H1 (cell line): ENCODE measurements around the gene ADAMTS3. TPM values are rescaled to one million over a fixed set of nuclear protein-coding genes. Genes with fewer than 3 reads are reported as not detected.

Experiments
- CTCF ChIA-PET: fragments of 300-600 bp; sonication (Branson Sonifier 250); formaldehyde crosslinking; loops from one replicate; lab custom pipeline; 2021; ENCODE audit not compliant: partially characterized antibody; lab: Charles Lee
- POLR2A ChIA-PET: fragments of 300-600 bp; sonication (Branson Sonifier 250); formaldehyde crosslinking; loops from one replicate; lab custom pipeline; 2021; ENCODE audit warnings: inconsistent platforms; ENCODE audit not compliant: partially characterized antibody; lab: Charles Lee
- DNase-seq, 2 experiments: peaks; one replicate each; pipeline versions ENCODE4 v3.0.0 to v3.0.0-alpha.2; 2010 to 2022; ENCODE audit warnings: low spot score in 2 of 2, low read depth in 1 of 2, mixed read lengths in 1 of 2
- FAIRE-seq: peaks from 2 replicates; lab custom pipeline; 2011; peaks lifted over from hg19 to GRCh38; lab: Jason Lieb, UNC
- H2AFZ ChIP-seq: 2 replicates; pipeline ENCODE4 v1.8.1; 2012; ENCODE audit warnings: low read length, inconsistent platforms
- H2AK5ac ChIP-seq: 2 replicates; pipeline ENCODE4 v1.6.1; 2013; ENCODE audit warnings: low read depth, low read length
- H2BK120ac ChIP-seq: replicated peaks from 2 replicates; pipeline ENCODE3; 2013; ENCODE audit warnings: low read depth, low read length, inconsistent platforms
- H2BK12ac ChIP-seq: 2 replicates; pipeline ENCODE4 v1.6.1; 2013; ENCODE audit warnings: low read depth, low read length
- H2BK15ac ChIP-seq: 2 replicates; pipeline ENCODE4 v1.6.1; 2013; ENCODE audit warnings: low read length
- H2BK20ac ChIP-seq: 2 replicates; pipeline ENCODE4 v1.6.1; 2013; ENCODE audit warnings: low read length
- H2BK5ac ChIP-seq: 2 replicates; pipeline ENCODE4 v1.6.1; 2013; ENCODE audit warnings: low read depth, low read length
- H3K14ac ChIP-seq: 2 replicates; pipeline ENCODE4 v1.6.1; 2013; ENCODE audit warnings: inconsistent platforms; ENCODE audit not compliant: insufficient read length
- H3K18ac ChIP-seq: 2 replicates; pipeline ENCODE4 v1.6.1; 2013; ENCODE audit warnings: low read length; ENCODE audit errors: extremely low read depth
- H3K23ac ChIP-seq: 2 replicates; pipeline ENCODE4 v1.6.1; 2013; ENCODE audit warnings: inconsistent platforms; ENCODE audit not compliant: insufficient read length
- H3K23me2 ChIP-seq: 2 replicates; pipeline ENCODE4 v1.6.1; 2013; ENCODE audit warnings: low read depth, low read length
- H3K27ac ChIP-seq: 2 replicates; pipeline ENCODE4 v1.6.1; 2011; ENCODE audit warnings: low read depth, low read length, inconsistent platforms
- H3K27me3 ChIP-seq, 4 experiments: replicated peaks in 1 of 4; 1 replicate in 1 of 4; 2 replicates in 3 of 4; pipeline versions ENCODE4 v1.6.1 to v1.8.1; 2011 to 2013; ENCODE audit warnings: low read length in 3 of 4, mild to moderate bottlenecking in 3 of 4, inconsistent platforms in 2 of 4, mixed read lengths in 2 of 4, moderate library complexity in 1 of 4; ENCODE audit not compliant: control insufficient read depth in 3 of 4, insufficient read depth in 3 of 4; ENCODE audit errors: extremely low read depth in 1 of 4
- H3K36me3 ChIP-seq, 4 experiments: 2 replicates each; pipeline versions ENCODE4 v1.6.1 to v1.8.1; 2011 to 2013; ENCODE audit warnings: mild to moderate bottlenecking in 4 of 4, low read length in 3 of 4, moderate library complexity in 2 of 4, control low read depth in 1 of 4, inconsistent platforms in 1 of 4; ENCODE audit not compliant: insufficient read depth in 4 of 4, control insufficient read depth in 2 of 4
- H3K4ac ChIP-seq: replicated peaks from 2 replicates; pipeline ENCODE3; 2013; ENCODE audit warnings: low read length, low read depth, mixed read lengths, inconsistent platforms; ENCODE audit not compliant: insufficient read length
- H3K4me1 ChIP-seq, 4 experiments: replicated peaks in 1 of 4; 1 replicate in 1 of 4; 2 replicates in 3 of 4; pipeline versions ENCODE4 v1.6.1 to v1.8.1; 2011 to 2013; ENCODE audit warnings: low read length in 3 of 4, inconsistent platforms in 2 of 4, mixed read lengths in 1 of 4; ENCODE audit not compliant: insufficient read depth in 4 of 4, control insufficient read depth in 3 of 4
- H3K4me2 ChIP-seq, 2 experiments: 2 replicates each; pipeline versions ENCODE4 v1.6.1 to v1.8.1; 2011 to 2013; ENCODE audit warnings: low read depth in 2 of 2, low read length in 2 of 2, control low read depth in 1 of 2, inconsistent platforms in 1 of 2, mild to moderate bottlenecking in 1 of 2; ENCODE audit not compliant: insufficient read depth in 1 of 2
- H3K4me3 ChIP-seq, 4 experiments: fragments of 200-600, 300-600 bp in 1 of 4; sonication (generic), shearing (Covaris generic), sonication (Bioruptor Twin) in 1 of 4; 2 replicates each; pipeline versions ENCODE4 v1.5.1 to v1.8.1; 2011 to 2016; ENCODE audit warnings: low read length in 4 of 4, low read depth in 3 of 4, control low read depth in 2 of 4, inconsistent platforms in 2 of 4, mild to moderate bottlenecking in 2 of 4, mixed read lengths in 1 of 4, moderate library complexity in 1 of 4; ENCODE audit not compliant: insufficient read depth in 2 of 4; ENCODE audit errors: extremely low read depth in 1 of 4
- H3K56ac ChIP-seq: replicated peaks from 2 replicates; pipeline ENCODE3; 2013; ENCODE audit warnings: low read depth, mild to moderate bottlenecking, mixed read lengths, low read length, inconsistent platforms; ENCODE audit not compliant: insufficient read length
- H3K79me1 ChIP-seq: 2 replicates; pipeline ENCODE4 v1.6.1; 2013; ENCODE audit warnings: low read depth, low read length, control low read depth
- H3K79me2 ChIP-seq, 2 experiments: 2 replicates each; pipeline versions ENCODE4 v1.6.1 to v1.8.1; 2012 to 2013; ENCODE audit warnings: low read length in 2 of 2, mild to moderate bottlenecking in 2 of 2, inconsistent platforms in 1 of 2; ENCODE audit not compliant: insufficient read depth in 2 of 2, control insufficient read depth in 1 of 2
- H3K9ac ChIP-seq, 4 experiments: replicated peaks in 1 of 4; 1 replicate in 1 of 4; 2 replicates in 3 of 4; pipeline versions ENCODE4 v1.6.1 to v1.8.1; 2011 to 2013; ENCODE audit warnings: low read depth in 3 of 4, low read length in 3 of 4, control low read depth in 2 of 4, mild to moderate bottlenecking in 2 of 4, moderate library complexity in 2 of 4, inconsistent platforms in 1 of 4; ENCODE audit errors: extremely low read depth in 1 of 4
- H3K9me3 ChIP-seq, 2 experiments: 2 replicates each; pipeline versions ENCODE4 v1.6.1 to v1.8.1; 2012 to 2013; ENCODE audit warnings: mild to moderate bottlenecking in 2 of 2, moderate library complexity in 2 of 2, control low read depth in 1 of 2, inconsistent platforms in 1 of 2, low read depth in 1 of 2, low read length in 1 of 2, mixed read lengths in 1 of 2; ENCODE audit not compliant: insufficient read depth in 2 of 2
- H4K20me1 ChIP-seq, 2 experiments: replicated peaks in 1 of 2; 2 replicates each; pipeline versions ENCODE3 to v1.8.1; 2011 to 2013; ENCODE audit warnings: inconsistent platforms in 2 of 2, low read length in 2 of 2, mild to moderate bottlenecking in 1 of 2; ENCODE audit not compliant: insufficient read depth in 2 of 2, control insufficient read depth in 1 of 2
- H4K5ac ChIP-seq: 2 replicates; pipeline ENCODE4 v1.6.1; 2013; ENCODE audit warnings: low read length, low read depth, mixed read lengths, inconsistent platforms; ENCODE audit not compliant: insufficient read length
- H4K8ac ChIP-seq: 2 replicates; pipeline ENCODE4 v1.8.0; 2013; ENCODE audit warnings: mild to moderate bottlenecking, moderate library complexity, low read length, inconsistent platforms; ENCODE audit not compliant: insufficient read depth; ENCODE audit errors: extremely low read depth
- H4K91ac ChIP-seq: replicated peaks from 2 replicates; pipeline ENCODE3; 2013; ENCODE audit warnings: low read length, mixed read lengths, inconsistent platforms; ENCODE audit not compliant: insufficient read length
- BRCA1 ChIP-seq: IDR thresholded peaks from 2 replicates; pipeline ENCODE4 v1.6.1; 2012; ENCODE audit warnings: low read depth, low read length, improper control_type of control experiment
- CBX5 ChIP-seq: fragments of 300-800, 300-1000 bp; sonication (generic); IDR thresholded peaks from 2 replicates; pipeline ENCODE4 v1.7.1; 2016; ENCODE audit warnings: antibody characterized with exemption, low read length, low read depth
- EP300 ChIP-seq, 2 experiments: IDR thresholded peaks; 1 replicate in 1 of 2; 2 replicates in 1 of 2; pipeline ENCODE4 v1.6.1; 2011 to 2012; ENCODE audit warnings: low read depth in 2 of 2, low read length in 2 of 2, mild to moderate bottlenecking in 2 of 2, borderline replicate concordance in 1 of 2, inconsistent platforms in 1 of 2, moderate library complexity in 1 of 2
- HDAC6 ChIP-seq: IDR thresholded peaks from one replicate; pipeline ENCODE4 v1.7.1; 2012; ENCODE audit warnings: low read depth, mild to moderate bottlenecking, inconsistent platforms, low read length, moderate library complexity
- RNF2 ChIP-seq: fragments of 200-900, 300-1000 bp; sonication (generic); IDR thresholded peaks from 2 replicates; pipeline ENCODE4 v1.7.1; 2016; ENCODE audit warnings: borderline replicate concordance, low read depth, mild to moderate bottlenecking, antibody characterized with exemption, low read length; ENCODE audit not compliant: poor library complexity, severe bottlenecking; ENCODE audit errors: missing control alignments
- SIN3A ChIP-seq, 2 experiments: IDR thresholded peaks in 1 of 2; conservative IDR thresholded peaks in 1 of 2; 2 replicates each; pipeline ENCODE4 v1.6.1; 2011 to 2012; ENCODE audit warnings: low read length in 2 of 2, improper control_type of control experiment in 1 of 2, low read depth in 1 of 2, mild to moderate bottlenecking in 1 of 2
- SIRT6 ChIP-seq: IDR thresholded peaks from one replicate; pipeline ENCODE4 v1.7.1; 2012; ENCODE audit warnings: low read length, inconsistent platforms
- SUZ12 ChIP-seq: fragments of 200-600 bp; sonication (generic); IDR thresholded peaks from 2 replicates; pipeline ENCODE4 v1.6.1; 2012; ENCODE audit warnings: mild to moderate bottlenecking, inconsistent platforms, low read length, moderate library complexity, mixed read lengths
- WGBS, 2 experiments: shearing (Covaris generic) in 1 of 2; methylation state at CpG; one replicate each; pipeline versions ENCODE4 v1.1.6 to v1.1.7; 2013 to 2015; ENCODE audit warnings: low lambda C conversion rate in 2 of 2, mixed read lengths in 2 of 2, inconsistent platforms in 1 of 2, low coverage in 1 of 2, missing lambda C conversion rate in 1 of 2; ENCODE audit not compliant: insufficient replicate concordance in 2 of 2, insufficient coverage in 1 of 2, insufficient read length in 1 of 2; ENCODE audit errors: extremely low coverage in 1 of 2, missing lambda C conversion rate in 1 of 2; 5-methylcytosine and 5-hydroxymethylcytosine counted together
- polyA plus RNA-seq, 7 experiments: library from polyadenylated mRNA; depleted of rRNA in 3 of 7; stranded (reverse) in 5 of 7; unstranded in 2 of 7; fragments of >200 nt in 5 of 7; fragments of 200-250 nt in 2 of 7; gene quantifications; 1 replicate in 5 of 7; 2 replicates in 1 of 7; 4 replicates in 1 of 7; pipeline versions ENCODE4 v1.2.1 to v1.2.3, GENCODE V29; 2011 to 2013; ENCODE audit warnings: missing spikeins in 2 of 7, mixed read lengths in 2 of 7
- total RNA-seq: library from RNA; stranded (reverse); fragmentation: NEBNext Ultra II Directional; extraction: Animal tissue kit (Norgen Biotek cat#: 25700); gene quantifications from 2 replicates; pipeline ENCODE4 v1.2.1, GENCODE V29; 2021
- TF ChIP-seq, protein P1 (sequence below): IDR thresholded peaks from 2 replicates; pipeline ENCODE4 v1.6.1; 2011; ENCODE audit warnings: low read length, improper control_type of control experiment
- TF ChIP-seq, protein P2 (sequence below), 3 experiments: IDR thresholded peaks; 1 replicate in 2 of 3; 2 replicates in 1 of 3; pipeline versions ENCODE4 v1.5.1 to v1.6.1; 2011; ENCODE audit warnings: low read length in 3 of 3, mild to moderate bottlenecking in 3 of 3, inconsistent platforms in 2 of 3, low read depth in 1 of 3, moderate library complexity in 1 of 3; ENCODE audit not compliant: insufficient read depth in 1 of 3; ENCODE audit errors: control extremely low read depth in 1 of 3

Gene ADAMTS3
- total and polyA plus RNA-seq, 2 of the 8 experiments (the other 6 are each of a cell fraction or from before 2014, with no cell fraction given), result 1.3 to 3.4 TPM

DNA sequence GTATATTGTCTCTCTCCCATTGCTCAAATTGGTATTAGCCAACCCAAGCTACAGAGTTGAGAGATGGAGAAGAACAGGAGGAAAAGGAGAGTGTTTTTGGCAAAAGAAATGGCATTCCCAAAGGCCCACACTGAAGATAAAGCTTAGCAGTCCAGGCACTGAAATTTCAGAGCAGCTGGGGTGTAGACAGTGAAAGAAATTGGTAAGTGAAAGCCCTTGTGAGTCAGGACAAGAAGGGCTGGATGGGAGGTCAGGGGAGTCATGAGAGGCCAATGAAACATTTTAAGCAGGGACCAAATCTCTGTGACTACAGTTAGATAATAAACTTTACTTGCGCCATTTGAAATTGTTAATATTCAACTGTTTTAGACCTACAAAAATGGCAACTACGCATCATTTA, 177.7 kb downstream of the ADAMTS3 start:
- no peak overlapping the region for H3K4me3 ChIP-seq
- CTCF ChIA-PET, result no interaction called here
- no peak overlapping the region for H3K23ac ChIP-seq
- no peaks in the 10 kb centered on the region for H3K36me3 ChIP-seq
- 89% methylated on average over 2 of the region's 2 CpGs; no CpG with 5 or more reads in 1 of the 2 experiments for WGBS, 2 experiments
- H4K20me1 ChIP-seq, result no peaks in the 10 kb centered on the region
- no peak overlapping the region for H3K4me2 ChIP-seq
- H3K27me3 ChIP-seq, result no peaks in the 10 kb centered on the region
- no peak overlapping the region for H3K56ac ChIP-seq
- FAIRE-seq (no peak), DNase-seq (no peak)
- H3K9ac ChIP-seq, result no peak overlapping the region
- H3K23me2 ChIP-seq, result no peaks in the 10 kb centered on the region
- H2BK20ac ChIP-seq, result no peak overlapping the region
- no peak overlapping the region for H4K8ac ChIP-seq
- H2AFZ ChIP-seq, result no peak overlapping the region
- H2BK5ac ChIP-seq, result no peak overlapping the region
- no peak overlapping the region for H4K91ac ChIP-seq
- no peak overlapping the region for H2AK5ac ChIP-seq
- H3K79me1 ChIP-seq, result no peaks in the 10 kb centered on the region
- POLR2A ChIA-PET, result no interaction called here
- no peak overlapping the region for H2BK12ac ChIP-seq
- H3K79me2 ChIP-seq, result no peaks in the 10 kb centered on the region
- no peaks in the 10 kb centered on the region for H3K9me3 ChIP-seq
- H3K27ac ChIP-seq, result no peak overlapping the region
- no peak overlapping the region for H2BK120ac ChIP-seq
- H4K5ac ChIP-seq, result no peak overlapping the region
- no peak overlapping the region for H3K4ac ChIP-seq
- no peaks in the 10 kb centered on the region for H3K4me1 ChIP-seq
- no peak overlapping the region for H3K14ac ChIP-seq
- no peak overlapping the region for H2BK15ac ChIP-seq
- H3K18ac ChIP-seq, result no peak overlapping the region
- TF ChIP-seq EP300 (IDR thresholded peaks at IDR 0.05; ENCODE audit: borderline replicate concordance in 1 of 2, low read depth in 2 of 2, low read length in 2 of 2), result no peak
- TF ChIP-seq SUZ12, result no peak
- TF ChIP-seq HDAC6, result no peak
- TF ChIP-seq SIN3A (conservative IDR thresholded peaks at IDR 0.05 in 1 of 2, IDR thresholded peaks at IDR 0.05 in 1 of 2; ENCODE audit: low read depth in 1 of 2, low read length in 2 of 2), result no peak
- no peak for TF ChIP-seq RNF2
- TF ChIP-seq CBX5, result no peak
- no peak for TF ChIP-seq SIRT6
- TF ChIP-seq, protein P1, sequence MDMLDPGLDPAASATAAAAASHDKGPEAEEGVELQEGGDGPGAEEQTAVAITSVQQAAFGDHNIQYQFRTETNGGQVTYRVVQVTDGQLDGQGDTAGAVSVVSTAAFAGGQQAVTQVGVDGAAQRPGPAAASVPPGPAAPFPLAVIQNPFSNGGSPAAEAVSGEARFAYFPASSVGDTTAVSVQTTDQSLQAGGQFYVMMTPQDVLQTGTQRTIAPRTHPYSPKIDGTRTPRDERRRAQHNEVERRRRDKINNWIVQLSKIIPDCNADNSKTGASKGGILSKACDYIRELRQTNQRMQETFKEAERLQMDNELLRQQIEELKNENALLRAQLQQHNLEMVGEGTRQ, result no peak
- TF ChIP-seq, protein P2, sequence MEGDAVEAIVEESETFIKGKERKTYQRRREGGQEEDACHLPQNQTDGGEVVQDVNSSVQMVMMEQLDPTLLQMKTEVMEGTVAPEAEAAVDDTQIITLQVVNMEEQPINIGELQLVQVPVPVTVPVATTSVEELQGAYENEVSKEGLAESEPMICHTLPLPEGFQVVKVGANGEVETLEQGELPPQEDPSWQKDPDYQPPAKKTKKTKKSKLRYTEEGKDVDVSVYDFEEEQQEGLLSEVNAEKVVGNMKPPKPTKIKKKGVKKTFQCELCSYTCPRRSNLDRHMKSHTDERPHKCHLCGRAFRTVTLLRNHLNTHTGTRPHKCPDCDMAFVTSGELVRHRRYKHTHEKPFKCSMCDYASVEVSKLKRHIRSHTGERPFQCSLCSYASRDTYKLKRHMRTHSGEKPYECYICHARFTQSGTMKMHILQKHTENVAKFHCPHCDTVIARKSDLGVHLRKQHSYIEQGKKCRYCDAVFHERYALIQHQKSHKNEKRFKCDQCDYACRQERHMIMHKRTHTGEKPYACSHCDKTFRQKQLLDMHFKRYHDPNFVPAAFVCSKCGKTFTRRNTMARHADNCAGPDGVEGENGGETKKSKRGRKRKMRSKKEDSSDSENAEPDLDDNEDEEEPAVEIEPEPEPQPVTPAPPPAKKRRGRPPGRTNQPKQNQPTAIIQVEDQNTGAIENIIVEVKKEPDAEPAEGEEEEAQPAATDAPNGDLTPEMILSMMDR (IDR thresholded peaks at IDR 0.05; ENCODE audit: control extremely low read depth in 1 of 3, insufficient read depth in 1 of 3, low read depth in 1 of 3, low read length in 3 of 3), result no peak
- TF ChIP-seq BRCA1, result no peak
